CD4-positive, alpha-beta T cell treated with Interleukin-4 for 4 hours (primary cell): ENCODE measurements around the gene PROM1.

ENCODE experiments used
- DNase-seq: peaks from one replicate; pipeline ENCODE4 v3.0.0-alpha.2; 2020

The PROM1 gene

DNA sequence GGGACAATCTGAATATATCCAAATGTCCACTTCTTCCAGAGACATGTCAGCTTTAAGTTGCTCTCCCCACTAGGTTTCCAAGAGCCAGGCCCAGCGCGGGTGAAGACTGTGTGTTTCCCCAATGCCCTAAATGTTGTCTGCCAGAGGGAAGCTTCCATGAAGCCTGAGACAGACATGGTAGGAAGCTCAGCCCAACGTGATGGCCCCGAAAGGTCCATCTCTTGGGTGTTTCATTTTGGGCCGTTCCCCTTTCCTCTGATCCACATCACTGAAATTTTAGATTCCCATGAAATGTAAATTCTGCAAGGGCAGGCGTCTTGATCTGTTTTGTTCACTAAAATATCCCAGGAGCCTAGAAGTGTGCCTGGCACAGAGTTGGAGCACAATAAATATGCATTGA lies 25.4 kb upstream of the PROM1 start:
- no peak for DNase-seq

DNA sequence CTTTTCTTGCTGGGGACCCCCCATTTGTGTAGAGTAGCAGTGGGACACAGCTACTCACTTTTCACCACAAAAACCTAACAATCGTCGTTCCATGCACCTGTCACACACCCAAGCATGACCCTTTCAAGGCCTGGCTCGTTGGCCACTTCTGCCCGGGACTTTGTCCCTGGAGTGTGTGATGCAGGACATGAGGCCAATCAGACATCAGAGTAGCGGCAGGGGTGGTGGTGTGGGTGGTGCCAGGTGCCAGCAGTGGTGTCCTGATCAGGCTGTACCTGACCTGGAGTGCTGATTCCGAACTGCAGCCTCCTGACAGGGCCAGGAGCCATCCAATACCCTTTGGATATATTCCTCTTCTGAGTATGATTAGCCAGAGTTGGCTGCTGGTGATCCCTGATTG lies 23.1 kb upstream of the PROM1 start:
- DNase-seq, result no peak

DNA sequence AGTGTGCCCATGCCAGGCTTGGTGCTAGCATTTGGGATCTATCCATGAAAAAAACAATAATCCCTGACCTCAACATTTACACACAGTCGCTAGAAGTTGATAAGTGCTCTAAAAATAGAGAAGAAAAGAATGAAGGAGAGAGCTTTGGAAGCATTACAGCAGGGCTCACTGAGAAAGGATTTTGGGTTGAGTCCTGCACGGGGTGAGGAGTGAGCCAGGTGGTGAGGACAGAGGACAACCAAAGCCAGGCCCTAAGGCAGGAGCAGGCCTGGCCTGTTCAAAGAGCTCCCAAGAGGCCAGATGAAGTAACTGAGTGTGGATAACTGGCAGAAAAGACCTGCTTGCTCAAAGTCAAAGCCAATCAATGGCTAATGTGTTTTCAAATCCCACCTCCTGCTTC lies 20.7 kb upstream of the PROM1 start:
- no peak for DNase-seq

DNA sequence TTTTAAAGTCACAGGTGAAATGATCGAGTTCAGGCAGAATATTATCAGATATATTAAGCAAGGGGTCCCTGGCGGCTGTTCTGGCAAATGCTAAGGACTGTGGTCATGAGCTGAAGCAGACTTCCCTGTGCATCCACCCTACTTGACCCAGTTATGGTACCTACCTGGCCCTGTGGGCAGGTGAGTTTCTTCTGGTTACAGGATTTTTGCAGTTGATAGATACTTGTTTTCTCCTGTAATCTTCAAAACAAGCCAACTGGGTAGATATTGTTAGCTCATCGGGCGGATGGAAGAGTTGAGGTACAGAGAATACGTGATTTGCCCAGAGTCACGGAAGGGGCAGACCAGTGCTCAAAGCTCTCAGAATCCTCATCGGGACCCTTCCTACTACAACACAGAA lies 18.5 kb upstream of the PROM1 start:
- DNase-seq, result no peak

DNA sequence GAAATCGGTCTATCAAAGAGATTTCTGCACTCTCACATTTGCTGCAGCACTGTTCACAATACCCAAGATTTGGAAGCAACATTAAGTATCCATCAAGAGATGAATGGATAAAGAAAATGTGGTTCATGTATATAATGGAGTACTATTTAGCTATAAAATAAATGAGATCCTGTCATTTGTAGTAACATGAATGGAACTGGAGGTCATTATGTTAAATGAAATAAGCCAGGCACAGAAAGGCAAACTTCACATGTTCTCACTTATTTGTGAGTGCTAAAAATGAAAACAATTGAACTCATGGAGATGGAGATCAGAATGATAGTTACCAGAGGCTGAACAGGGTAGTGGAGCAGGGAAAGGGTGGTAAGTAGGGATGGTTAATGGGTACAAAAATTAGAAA lies 17.0 kb upstream of the PROM1 start:
- DNase-seq, result no peak

DNA sequence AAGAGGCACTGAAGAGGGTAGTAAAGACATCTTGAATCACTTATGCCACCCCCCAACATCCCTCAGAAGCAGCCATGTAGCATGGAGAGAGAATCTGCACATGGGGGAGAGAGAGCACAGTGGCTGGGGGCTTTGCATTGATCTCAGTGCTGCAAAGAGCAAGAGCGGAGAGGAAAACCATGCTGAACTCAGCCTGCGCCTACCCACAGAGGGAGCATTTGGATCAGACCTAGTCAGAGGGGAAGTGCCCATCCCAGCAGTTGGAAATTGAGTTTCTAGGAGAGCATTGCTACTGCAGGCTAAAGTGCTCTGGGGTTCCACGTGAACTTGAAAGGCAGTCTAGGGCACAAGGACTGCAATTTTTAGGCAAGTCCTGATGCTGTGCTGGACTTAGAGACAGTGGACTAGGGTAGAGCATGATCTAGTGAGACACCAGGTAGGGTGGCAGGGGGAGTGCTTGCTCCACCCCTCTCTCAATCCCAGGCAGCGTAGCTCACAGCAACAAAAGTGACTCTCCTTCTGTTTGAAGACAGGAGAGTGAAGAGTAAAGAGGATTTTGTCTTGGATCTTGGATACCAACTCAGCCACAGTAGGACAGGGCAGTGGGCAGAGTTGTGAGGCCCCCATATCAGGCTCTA lies 9.0 kb upstream of the PROM1 start:
- no peak for DNase-seq

DNA sequence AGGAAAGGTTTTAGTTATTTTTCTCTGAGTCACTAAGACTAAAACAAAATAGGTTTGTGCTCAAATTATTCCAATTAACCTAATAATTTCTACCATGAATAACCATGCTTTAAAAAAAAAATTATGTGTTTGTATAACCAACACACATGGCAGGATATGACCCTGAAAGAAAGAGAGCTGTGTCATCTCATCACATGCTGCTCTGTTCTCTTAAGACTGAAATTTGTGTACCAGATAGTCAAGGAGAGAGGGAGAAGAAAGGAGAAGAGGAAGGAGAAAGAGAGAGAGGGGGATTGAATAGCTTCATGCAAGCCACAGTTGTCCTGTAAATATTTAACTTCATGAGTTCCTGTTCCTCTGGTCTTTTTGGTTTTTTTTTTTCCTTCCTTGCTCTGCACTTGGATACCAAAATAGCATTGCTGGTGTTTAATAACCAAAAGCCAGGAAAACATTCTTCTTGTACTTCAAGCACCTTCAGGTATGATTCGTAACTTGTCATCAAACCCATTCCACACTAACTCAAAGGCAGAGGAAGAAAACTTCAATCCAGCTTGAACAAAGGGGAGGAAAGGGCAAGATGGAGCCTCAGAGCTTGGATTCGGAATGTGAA lies 6.4 kb upstream of the PROM1 start:
- DNase-seq, result no peak

DNA sequence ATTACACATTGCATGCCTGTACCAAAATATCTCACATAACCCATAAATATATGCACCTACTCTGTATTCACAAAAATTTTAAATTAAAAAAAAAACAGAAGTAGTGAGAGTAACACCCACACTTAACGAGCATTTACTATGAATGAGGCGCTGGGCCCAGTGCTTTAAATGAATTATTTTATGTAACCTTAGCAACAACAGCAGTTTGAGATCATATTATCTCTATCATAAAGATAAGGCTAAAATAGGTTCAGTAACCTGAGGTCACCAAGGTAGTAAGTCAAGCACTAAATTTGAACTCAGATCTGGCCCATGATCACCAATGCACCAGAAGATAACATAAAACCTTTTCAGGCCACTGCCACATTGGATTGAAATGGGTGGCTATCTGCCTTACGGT lies 5.3 kb upstream of the PROM1 start:
- DNase-seq, result no peak

DNA sequence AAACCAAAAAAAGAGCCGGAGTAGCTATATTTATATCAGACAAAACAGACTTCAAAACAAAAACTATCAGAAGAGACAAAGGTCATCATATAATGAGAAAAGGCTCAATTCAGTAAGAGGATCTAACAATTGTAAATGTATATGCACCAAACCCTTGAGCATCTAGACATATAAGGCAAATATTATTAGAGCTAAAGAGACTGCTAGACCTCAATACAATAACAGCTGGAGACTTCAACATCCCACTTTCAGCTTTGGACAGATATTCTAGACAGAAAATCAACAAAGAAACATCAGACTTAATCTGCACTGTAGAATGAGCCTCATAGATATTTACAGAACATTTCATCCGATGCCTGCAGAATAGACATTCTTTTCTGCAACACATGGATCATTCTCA lies 4.8 kb upstream of the PROM1 start:
- DNase-seq, result no peak

DNA sequence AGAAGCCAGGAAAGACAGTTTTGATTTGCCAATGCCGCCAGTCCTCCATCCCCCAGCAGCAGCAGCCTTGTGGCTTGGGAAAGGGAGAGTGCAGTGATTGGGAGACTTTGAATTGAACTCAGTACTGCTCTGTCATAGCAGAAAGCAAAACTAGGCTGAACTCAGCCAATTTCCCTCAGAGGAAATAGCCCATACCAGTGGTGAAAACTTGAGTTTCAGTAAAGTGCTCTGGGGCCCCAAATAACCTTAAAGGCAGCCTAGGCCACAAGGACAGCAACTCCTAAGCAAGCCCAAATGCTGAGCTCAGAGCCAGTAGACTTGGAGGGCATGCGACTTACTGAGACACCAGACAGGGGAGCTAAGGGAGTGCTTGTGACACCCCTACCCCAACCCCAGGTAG lies 2.0 kb upstream of the PROM1 start:
- DNase-seq, result no peak

DNA sequence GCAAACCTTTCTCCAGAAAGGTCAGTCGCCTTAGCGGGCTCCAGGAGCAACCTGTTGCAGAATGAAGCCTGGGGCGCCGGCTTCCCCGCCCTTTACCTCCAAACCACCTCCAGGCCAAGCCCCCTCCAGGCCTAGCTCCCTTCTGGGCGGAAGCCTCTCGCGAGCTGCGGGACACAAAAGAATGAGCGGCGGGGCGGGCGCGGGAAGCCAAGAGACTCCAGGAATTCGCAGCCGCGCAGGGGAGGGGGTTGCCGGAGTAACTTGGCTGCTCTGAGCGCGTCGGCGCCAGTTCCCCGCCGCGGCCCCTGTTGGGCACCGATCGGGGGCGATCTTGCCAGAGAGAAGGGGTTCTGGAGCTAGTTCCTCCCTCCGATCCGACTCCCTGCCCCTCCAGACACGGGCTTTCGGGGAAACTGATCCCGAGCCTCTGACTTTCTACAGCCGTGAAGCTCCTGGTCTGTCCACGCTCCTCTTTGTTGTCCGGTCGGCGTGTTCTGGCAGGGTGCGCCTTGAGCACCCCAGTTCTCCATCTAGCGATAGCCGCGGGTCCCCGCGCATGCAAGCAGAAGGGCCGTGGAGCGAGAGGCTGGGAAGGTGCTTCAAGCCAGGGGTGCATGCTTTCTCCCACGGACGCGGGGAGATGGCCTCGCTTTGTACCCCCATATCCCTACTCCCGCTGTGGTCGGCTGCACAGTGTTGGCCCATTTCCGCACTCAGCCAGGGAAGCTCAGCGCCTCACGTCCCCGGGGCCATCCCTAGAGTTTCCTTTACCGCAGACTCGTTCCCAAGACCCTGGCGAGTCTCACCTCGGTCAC lies 1.2 kb downstream of the PROM1 start:
- DNase-seq, result no peak

DNA sequence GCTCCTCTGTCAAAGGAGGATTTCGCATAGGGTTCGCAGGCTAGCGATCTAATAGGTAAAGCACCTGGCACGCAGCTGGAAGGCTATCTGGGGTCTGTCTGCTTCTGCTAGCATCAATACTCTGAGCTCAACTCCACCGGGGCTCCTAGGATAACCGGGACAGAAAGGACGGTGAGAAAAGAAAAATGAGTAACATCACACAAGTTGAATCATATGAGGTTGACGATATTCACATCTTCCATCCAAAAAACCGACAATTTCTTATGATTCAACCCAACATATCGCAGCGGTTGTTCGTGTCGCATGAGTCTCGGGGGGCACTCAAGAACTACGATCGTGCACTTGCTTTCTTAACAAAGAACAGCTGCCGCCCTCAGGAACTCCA lies 1.8 kb downstream of the PROM1 start:
- no peak for DNase-seq

DNA sequence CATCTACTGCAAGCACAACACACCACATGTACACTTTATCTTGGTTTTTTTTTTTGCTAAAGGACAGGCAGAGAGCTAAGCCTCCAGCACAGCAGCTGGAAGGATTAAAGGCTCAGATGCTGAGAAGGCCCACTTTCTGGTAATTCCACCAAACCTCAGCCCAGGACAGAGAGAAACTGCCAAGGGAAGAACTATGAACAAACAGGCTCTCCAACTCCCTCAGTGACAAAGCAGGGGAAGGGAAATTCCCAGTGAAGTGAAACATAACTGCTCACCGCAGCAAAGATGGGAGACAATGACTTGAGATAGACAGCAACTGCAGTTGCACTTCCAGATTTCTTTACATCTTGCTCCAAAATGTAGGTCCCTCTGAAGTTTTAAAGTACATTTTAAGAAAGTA lies 4.8 kb downstream of the PROM1 start:
- no peak for DNase-seq

DNA sequence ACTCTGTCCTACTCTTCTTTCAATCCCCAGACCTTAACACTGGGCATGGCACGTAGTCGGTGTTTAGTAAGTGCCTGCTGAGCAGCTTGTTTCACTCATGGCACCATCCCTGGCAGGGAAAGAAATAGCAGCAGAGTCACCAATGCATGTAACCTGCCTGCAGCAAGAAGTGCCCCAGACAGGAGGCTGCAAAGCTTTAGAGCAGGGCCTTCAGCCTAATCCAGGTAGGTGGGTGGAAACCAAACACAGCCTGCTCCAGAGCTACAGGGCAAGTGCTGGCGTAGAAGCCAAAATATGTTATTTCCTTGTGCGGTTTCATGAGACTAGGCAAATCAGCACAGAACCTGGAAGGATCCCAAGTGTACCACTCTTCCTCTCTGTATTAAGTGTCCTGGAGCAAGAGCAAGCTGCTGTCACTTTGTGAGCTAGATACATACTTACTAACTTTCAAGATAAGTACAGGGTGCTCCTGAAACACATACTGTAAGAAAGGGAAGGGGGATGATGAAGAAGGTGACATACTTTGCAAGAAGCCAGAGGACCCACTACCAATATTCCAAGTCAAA lies 5.5 kb downstream of the PROM1 start:
- DNase-seq, result no peak

DNA sequence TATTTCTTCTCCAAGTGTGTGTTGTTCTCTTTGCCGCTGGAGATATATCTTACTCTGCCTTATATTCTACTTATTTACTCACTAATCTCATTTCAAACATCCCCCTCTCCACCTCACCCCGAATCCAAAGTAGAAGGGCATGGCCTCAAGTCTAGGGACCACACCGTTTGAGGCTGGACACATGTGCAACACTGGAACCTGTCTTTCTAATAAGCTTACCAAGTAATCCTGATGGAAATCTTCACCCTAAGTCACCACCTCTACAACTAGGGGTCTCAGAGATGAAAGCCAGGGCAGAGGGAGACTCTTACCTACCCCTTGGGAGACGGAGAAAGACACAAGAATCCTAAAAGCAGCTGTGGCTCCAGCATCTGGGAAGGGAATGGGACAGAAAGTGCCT lies 6.0 kb downstream of the PROM1 start:
- no peak for DNase-seq

DNA sequence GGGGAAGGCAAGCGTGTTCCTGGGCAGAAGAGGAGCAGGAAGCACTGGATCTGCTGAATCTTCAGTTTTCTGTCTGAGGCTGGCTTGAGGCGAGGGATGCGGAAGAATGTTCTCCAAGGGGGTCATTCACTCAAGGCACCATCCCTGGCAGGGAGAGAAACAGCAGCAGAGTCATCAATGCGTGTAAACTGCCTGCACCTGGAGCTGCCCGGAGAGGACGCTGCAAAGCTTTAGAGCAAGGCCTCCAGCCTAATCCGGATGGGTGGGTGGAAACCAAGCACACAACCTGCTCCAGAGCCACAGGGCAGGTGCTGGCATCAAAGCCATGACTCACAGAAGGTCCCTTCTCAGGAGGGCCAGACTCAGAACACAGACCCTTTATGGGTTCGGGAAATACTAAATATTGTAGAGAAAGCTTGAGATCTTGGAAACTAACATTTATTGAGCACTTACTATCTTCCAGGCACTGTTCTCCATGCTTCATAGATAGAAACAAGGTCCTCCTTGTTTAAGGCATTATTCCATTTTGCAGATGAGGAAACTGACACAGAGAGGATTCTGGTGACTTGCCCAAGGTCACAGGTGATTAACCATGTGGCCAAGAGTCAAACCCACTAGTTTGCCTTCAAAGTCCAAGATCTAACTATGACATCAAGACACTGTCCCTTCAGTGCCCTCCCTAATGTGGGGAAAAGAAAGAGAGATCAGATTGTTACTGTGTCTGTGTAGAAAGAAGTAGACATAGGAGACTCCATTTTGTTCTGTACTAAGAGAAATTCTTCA lies 7.7 kb downstream of the PROM1 start:
- no peak for DNase-seq

DNA sequence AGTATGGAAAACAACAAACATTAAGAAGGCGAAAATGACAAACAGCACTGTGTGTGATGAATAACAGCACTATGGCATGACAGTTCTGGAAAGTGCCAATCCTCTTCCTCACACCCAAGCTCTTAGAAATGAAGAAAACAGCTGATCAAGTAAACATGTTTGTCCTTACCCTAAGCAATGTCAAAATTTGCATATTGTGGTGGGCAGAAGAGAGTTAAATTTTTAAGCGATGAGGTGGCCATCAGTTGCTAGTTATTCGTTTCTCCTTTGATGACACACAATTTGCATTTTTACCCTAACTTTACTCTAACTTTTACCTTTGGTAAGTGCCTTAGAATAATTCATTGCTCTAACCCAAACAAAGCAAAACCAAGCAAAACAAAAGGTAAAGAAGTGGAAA lies 8.8 kb downstream of the PROM1 start:
- DNase-seq, result no peak

DNA sequence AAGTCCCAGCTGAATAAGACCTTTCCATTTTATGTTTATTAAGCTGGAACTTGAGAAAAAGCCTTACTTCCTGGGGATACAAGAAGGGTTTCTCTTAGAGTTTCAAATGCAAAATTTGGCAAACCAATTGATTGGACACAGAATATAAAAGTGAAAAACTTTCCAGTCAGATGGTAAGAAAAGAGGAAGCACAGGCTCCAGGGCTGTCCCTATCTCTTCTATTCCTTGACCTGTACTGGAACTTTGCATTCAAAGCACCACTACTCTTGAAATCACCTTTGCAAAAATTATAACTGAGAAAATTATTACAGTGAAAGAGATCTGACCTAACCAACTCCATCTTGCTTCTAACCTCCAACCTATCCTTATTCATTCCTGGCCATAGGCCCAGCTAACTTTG lies 11.7 kb downstream of the PROM1 start:
- no peak for DNase-seq

DNA sequence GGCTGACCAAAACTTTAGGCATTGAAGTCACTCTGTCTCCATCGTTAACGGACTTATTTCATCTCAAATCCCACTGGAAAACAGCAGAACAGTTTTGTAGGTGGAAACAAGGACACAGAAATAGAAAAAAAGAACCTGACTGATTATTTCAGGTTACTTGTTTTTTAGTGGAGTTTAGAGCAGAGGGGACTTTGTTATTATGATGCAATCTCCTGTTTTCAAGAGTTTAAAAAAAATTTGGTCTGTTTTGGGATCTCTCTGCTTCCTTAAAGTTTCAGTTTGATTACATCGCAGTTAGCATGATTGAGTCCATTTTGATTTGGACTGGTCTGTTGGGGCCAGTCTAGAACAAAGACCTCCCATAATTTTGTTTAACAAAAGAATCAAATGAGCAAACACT lies 13.6 kb downstream of the PROM1 start:
- no peak for DNase-seq

DNA sequence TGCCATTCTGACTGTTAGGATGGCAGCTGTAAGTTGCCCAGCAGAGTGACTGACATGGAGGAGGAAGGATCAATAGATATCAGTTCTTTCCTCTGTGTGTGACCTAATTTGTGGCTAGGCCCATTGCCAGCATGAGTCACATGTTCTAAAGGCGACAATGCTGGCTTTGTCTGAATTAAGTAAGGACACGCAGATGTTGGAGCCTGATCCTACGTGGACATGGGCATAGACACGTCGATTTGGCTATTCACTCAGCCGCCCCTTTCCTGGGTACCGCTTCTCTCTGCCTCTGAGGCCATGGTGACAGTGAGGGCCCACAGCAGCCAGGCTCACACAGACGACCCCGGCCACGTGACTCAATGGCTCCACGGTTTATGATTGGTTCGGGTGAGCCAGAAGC lies 16.3 kb downstream of the PROM1 start:
- no peak for DNase-seq

DNA sequence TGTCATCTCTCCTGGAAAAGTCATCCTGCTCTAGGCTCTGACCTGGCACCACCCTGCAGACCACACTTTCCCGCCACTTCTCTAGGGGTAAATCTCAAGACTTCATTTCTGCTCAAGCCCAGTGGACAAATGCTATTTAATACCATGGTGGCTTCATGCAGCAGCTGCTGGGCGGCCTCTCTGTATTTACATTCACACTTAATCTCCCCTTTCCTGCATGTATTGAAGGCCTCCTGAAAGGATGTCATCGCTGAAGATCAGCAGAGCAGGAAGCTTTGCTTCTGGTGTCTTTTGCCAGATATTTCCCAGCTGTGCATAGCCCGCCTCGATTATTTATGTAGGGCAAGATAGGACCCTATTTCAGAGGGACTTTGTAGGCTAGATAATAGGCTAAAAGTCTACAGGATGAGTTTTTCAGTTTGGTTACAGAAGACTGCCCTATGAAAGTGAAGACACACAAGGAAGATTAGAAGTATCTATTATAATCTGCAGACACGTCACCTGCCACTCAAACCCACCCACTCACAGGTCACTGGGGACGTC lies 17.2 kb downstream of the PROM1 start:
- no peak for DNase-seq

DNA sequence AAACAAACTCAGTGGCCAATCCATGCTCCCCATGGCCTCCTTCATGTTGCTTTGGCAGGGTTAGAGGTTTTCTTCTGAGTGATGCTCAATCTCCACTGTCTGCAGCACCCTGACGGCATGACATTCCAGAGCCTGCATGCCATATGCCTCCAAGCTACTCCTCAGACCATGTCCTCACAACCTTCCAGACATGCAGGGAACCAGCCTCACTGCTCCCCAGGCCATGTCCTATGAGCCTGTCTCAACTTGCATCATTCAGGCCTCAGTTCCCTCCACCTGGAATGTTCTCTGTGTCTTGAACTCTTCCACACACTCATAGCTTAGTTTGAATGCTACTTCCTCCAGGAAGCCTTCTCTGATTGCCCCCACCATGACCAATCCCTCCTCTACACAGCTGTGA lies 18.8 kb downstream of the PROM1 start:
- DNase-seq, result no peak

DNA sequence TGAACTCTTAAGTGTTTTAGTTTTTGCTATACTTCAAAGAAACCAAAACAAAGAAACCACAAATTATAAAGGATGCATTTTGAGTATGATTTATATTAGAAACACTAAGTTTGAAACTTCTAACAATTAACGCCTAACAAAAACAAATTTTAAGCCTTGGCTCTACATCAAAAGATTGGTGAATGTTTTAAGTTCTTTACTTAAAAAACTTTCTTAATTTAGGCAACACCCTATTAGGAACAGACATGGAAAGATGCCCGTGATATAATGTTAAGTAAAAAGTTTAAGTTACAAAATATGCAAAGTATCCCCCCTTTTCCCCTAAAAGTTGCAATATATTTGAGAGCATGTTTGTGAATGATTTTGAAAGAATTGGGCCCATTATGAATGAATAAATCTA lies 21.2 kb downstream of the PROM1 start:
- no peak for DNase-seq
